Measurements from ENCODE around the gene CRAMP1. TPM values are rescaled to one million over a fixed set of nuclear protein-coding genes. Genes with fewer than 3 reads are reported as not detected.

CRAMP1 gene
- total and polyA plus RNA-seq, 10 donors: 3.0 to 32.4 (median 17.2) TPM

DNA sequence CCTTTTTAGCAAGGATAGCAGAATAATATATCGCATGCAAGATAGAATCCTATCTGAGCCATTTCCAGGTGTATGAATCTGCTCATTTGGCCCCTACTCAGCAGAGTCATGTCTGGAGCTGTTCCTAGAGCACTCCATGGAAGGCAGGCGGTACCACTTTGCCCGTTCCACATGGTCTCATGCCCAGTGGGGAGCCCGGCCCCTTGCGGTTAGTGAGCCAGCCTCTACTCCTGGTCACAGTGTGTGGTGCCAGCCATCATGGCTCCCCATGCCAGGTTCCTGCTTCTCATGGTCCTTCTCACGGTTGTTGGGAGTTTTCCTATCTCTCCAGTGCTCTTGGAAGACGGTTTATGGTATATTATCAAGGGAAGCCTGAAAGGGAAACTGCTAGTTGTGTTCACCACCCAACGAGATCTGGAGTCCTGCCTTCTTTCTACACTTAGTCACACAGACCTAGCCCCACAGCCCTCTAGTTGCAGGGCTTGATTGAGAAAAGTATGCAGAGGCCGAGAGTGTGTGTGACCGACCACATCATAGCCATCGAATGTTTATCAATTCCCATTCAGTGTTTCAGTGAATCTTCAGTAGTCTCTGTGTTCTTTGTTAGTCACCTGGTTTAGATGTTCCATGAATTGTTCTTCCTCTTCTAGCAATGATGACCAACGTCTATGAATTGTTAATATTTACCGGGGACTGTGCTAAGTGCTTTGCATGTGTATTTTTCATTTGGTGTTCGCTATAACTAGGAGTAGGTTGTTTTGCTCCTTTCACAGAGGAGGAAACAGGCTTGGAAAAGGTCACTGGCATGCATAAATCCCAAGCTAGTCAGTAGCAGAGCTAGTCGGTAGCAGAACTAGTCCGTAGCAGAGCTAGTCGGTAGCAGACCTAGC is 75.5 kb downstream of the CRAMP1 start:
- Histone ChIP-seq H3K9me3 (no peaks in the 10 kb centered on the region), H3K4me3 (no peak overlapping the region), H3K4me1 (no peaks in the 10 kb centered on the region), H3K27ac (no peak overlapping the region), H3K36me3 (peaks cover 7 to 98% (median 65%) of the 10 kb centered on the region in 6 donors), H3K27me3 (replicated peaks in 1 of 7) (no peaks in the 10 kb centered on the region)
- intact Hi-C loops (cut with DNase I; ENCODE audit: low total_unique reads): no loop called here
- WGBS, 5 donors: 89 to 95% (median 93%) methylated on average over 15 to 17 of the region's 17 CpGs
- DNase-seq: peak; percentile 16
- TF ChIP-seq POLR2A (IDR thresholded peaks at IDR 0.05): no peak
- no peak for TF ChIP-seq CTCF (IDR thresholded peaks at IDR 0.05 in 8 of 11, conservative IDR thresholded peaks at IDR 0.05 in 3 of 11)
- no peak for TF ChIP-seq POLR2AphosphoS5 (IDR thresholded peaks at IDR 0.05)

DNA sequence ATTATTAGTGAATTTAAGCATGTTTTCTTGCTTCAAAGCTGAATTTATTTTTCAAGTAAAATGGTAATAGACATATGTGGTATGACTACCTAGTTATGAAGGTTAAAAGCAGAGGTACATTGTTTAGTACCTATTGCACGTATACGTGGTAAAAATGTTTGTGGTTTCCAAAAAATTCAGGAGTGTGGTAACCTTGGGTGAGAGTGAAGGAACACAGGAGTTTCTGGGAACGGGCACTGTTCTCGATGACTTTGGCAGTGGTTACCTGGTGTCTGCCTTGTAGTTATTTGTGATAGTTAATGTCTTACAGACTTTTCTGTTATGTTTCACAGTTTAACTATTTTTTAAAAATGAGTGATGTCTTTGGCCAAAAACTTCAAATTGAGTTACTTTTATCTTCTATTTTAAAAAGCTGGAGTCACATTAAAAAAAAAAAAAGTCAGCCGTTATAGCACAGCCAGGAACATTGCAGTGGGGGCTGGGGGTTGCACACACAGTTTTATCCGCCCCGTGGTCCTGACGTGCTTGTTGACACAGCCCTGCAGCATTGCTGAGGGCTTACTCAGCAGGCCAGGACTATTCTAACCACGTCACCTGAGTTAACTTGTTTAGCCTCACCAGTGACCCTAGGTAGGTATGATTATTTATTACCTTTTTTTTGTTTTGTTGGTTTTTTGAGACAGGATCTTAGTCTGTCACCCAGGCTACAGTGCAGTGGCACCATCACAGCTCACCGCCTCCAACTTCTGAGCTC is 76.8 kb downstream of the CRAMP1 start:
- TF ChIP-seq CTCF (IDR thresholded peaks at IDR 0.05 in 8 of 11, conservative IDR thresholded peaks at IDR 0.05 in 3 of 11) (no peak), POLR2AphosphoS5 (IDR thresholded peaks at IDR 0.05) (no peak), POLR2A (IDR thresholded peaks at IDR 0.05) (no peak)
- H3K9me3 ChIP-seq: no peaks in the 10 kb centered on the region
- peak; percentile 23 for DNase-seq
- intact Hi-C loops (cut with DNase I; ENCODE audit: low total_unique reads): no loop called here
- H3K36me3 ChIP-seq: peaks cover 7 to 100% (median 75%) of the 10 kb centered on the region in 6 donors
- H3K4me3 ChIP-seq: no peak overlapping the region
- H3K27me3 ChIP-seq (replicated peaks in 1 of 7): no peaks in the 10 kb centered on the region
- WGBS, 5 donors: 91 to 93% (median 91%) methylated on average over 10 of the region's 10 CpGs
- H3K4me1 ChIP-seq: no peaks in the 10 kb centered on the region
- no peak overlapping the region for H3K27ac ChIP-seq

GRCh38 chr16:1689853-1690252 is 77.7 kb downstream of the CRAMP1 start:
- TF ChIP-seq POLR2A (IDR thresholded peaks at IDR 0.05) (no peak), POLR2AphosphoS5 (IDR thresholded peaks at IDR 0.05) (no peak), CTCF (IDR thresholded peaks at IDR 0.05 in 8 of 11, conservative IDR thresholded peaks at IDR 0.05 in 3 of 11) (no peak)
- H3K27ac ChIP-seq: no peak overlapping the region
- H3K4me1 ChIP-seq: no peaks in the 10 kb centered on the region
- H3K4me3 ChIP-seq: no peak overlapping the region
- DNase-seq: peak; percentile 43
- no peaks in the 10 kb centered on the region for H3K27me3 ChIP-seq (replicated peaks in 1 of 7)
- intact Hi-C loops (cut with DNase I; ENCODE audit: low total_unique reads): no loop called here
- H3K36me3 ChIP-seq: peaks cover 7 to 100% (median 78%) of the 10 kb centered on the region in 6 donors
- WGBS, 5 donors: 91 to 97% (median 95%) methylated on average over 13 of the region's 13 CpGs
- no peaks in the 10 kb centered on the region for H3K9me3 ChIP-seq

DNA sequence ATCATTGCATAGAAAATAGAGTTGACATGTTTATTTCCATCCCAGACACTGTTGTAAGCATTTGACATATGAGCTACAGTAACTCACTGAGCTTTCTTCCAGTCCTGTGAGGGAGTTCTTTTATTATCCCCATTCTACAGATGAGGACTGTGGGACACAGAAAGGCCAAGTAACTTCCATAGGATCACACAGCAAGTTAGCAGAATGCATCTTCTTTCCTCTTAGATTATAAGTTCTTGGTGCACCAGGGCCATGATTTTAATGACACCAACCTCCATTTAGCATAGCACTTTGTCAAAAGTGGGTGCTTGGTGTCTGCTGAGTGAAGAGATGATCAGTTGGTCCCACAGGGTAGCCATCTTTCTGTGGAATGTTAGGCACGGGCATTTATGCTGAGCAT is 78.7 kb downstream of the CRAMP1 start:
- no peaks in the 10 kb centered on the region for H3K9me3 ChIP-seq
- no peaks in the 10 kb centered on the region for H3K27me3 ChIP-seq (replicated peaks in 1 of 7)
- intact Hi-C loops (cut with DNase I; ENCODE audit: low total_unique reads): no loop called here
- H3K4me1 ChIP-seq: no peaks in the 10 kb centered on the region
- 83 to 100% (median 96%) methylated on average over 1 of the region's 1 CpG for whole genome bisulfite sequencing, 5 donors
- no peak overlapping the region for H3K4me3 ChIP-seq
- peaks cover 7 to 100% (median 76%) of the 10 kb centered on the region in 6 donors for H3K36me3 ChIP-seq
- DNase-seq: no peak
- TF ChIP-seq POLR2AphosphoS5 (IDR thresholded peaks at IDR 0.05) (no peak), POLR2A (IDR thresholded peaks at IDR 0.05) (no peak), CTCF (IDR thresholded peaks at IDR 0.05 in 8 of 11, conservative IDR thresholded peaks at IDR 0.05 in 3 of 11) (no peak)
- no peak overlapping the region for H3K27ac ChIP-seq
